Tibial nerve (tissue), 4 donors: ENCODE data around the gene USP13. TPM values are rescaled to one million over a fixed set of nuclear protein-coding genes. Genes with fewer than 3 reads are reported as not detected.

Experiments used
- DNase-seq, 2 donors: peaks; one replicate each; pipeline ENCODE4 v3.0.0-alpha.2; 2019; ENCODE audit warnings: low spot score in 2 of 2
- H3K27ac ChIP-seq, 4 donors: fragments of 200-600 bp; sonication (generic) in 3 of 4; one replicate each; pipeline ENCODE4 v1.5.1; 2017 to 2019; ENCODE audit warnings: mild to moderate bottlenecking in 1 of 4
- H3K27me3 ChIP-seq, 2 donors: fragments of 200-600 bp; sonication (generic) in 1 of 2; one replicate each; pipeline versions ENCODE4 v1.5.1 to v1.6.0; 2017 to 2019
- H3K36me3 ChIP-seq, 3 donors: fragments of 200-600 bp; sonication (generic); one replicate each; pipeline ENCODE4 v1.5.1; 2018 to 2019
- H3K4me1 ChIP-seq, 4 donors: fragments of 200-600 bp; sonication (generic) in 3 of 4; one replicate each; pipeline ENCODE4 v1.5.1; 2017 to 2019
- H3K4me3 ChIP-seq, 4 donors: fragments of 200-600 bp; sonication (generic) in 3 of 4; one replicate each; pipeline ENCODE4 v1.5.1; 2017 to 2019; ENCODE audit warnings: mild to moderate bottlenecking in 1 of 4, moderate library complexity in 1 of 4
- H3K9me3 ChIP-seq, 4 donors: fragments of 200-600 bp; sonication (generic) in 3 of 4; one replicate each; pipeline ENCODE4 v1.5.1; 2017 to 2019
- EP300 ChIP-seq, 2 donors: sonication (generic); formaldehyde crosslinking; IDR thresholded peaks; one replicate each; pipeline ENCODE4 v1.6.1; 2017; ENCODE audit warnings: antibody characterized with exemption in 2 of 2, mild to moderate bottlenecking in 1 of 2
- POLR2A ChIP-seq, 2 donors: fragments of 450-650 bp; IDR thresholded peaks; one replicate each; pipeline ENCODE4 v1.6.1; 2017; ENCODE audit warnings: antibody characterized with exemption in 2 of 2, mild to moderate bottlenecking in 2 of 2, moderate library complexity in 2 of 2
- WGBS, 2 donors: methylation state at CpG; one replicate each; pipeline ENCODE4 v1.1.5; 2018; 5-methylcytosine and 5-hydroxymethylcytosine counted together
- total RNA-seq, 4 donors: library from RNA; depleted of rRNA; stranded (reverse); fragments of >200 nt; gene quantifications; one replicate each; pipeline ENCODE4 v1.1.0, GENCODE V29; 2016
- TF ChIP-seq, protein P1 (sequence below), 5 experiments: fragments of 200-600 bp in 3 of 5; fragments of 450-650 bp in 2 of 5; sonication (generic) in 3 of 5; IDR thresholded peaks; one replicate each; pipeline ENCODE4 v1.5.1; 2016 to 2019; ENCODE audit warnings: antibody characterized with exemption in 5 of 5, mild to moderate bottlenecking in 3 of 5, moderate library complexity in 2 of 5

Gene USP13
- total RNA-seq, 4 donors from 2014 or later = 9.8 to 16.7 (median 14.2) TPM

DNA sequence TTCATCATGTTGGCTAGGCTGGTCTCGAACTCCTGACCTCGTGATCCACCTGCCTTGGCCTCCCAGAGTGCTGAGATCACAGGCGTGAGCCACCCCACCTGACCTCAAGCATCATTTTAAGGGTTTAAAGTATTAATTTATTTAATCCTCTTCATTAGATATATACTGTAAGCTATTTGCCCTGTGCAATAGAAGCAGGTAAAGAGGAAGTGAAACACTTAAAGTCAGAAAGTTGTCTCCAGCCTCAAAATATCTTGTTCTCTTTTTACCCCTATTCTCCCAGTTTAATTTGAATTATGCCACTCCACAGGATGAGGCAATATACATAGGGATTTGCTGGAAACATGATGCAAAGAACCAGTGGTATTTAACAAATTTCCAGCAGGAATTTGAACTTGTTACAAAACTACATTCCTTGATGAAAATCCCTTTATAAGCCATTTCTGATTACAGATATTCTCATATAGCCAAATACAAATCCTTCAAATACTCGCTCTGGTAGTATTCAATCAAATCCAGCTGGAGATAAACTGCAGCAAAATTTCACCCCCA, 46.2 kb upstream of the USP13 start:
- Histone ChIP-seq H3K9me3 (no peaks in the 10 kb centered on the region), H3K4me3 (no peak overlapping the region), H3K4me1 (peaks cover 0 to 40% (median 7%) of the 10 kb centered on the region in 4 donors), H3K36me3 (peaks cover 0 to 9% (median 0%) of the 10 kb centered on the region in 3 donors), H3K27me3 (no peaks in the 10 kb centered on the region), H3K27ac (no peak overlapping the region)
- DNase-seq = no peak
- TF ChIP-seq, protein P1, sequence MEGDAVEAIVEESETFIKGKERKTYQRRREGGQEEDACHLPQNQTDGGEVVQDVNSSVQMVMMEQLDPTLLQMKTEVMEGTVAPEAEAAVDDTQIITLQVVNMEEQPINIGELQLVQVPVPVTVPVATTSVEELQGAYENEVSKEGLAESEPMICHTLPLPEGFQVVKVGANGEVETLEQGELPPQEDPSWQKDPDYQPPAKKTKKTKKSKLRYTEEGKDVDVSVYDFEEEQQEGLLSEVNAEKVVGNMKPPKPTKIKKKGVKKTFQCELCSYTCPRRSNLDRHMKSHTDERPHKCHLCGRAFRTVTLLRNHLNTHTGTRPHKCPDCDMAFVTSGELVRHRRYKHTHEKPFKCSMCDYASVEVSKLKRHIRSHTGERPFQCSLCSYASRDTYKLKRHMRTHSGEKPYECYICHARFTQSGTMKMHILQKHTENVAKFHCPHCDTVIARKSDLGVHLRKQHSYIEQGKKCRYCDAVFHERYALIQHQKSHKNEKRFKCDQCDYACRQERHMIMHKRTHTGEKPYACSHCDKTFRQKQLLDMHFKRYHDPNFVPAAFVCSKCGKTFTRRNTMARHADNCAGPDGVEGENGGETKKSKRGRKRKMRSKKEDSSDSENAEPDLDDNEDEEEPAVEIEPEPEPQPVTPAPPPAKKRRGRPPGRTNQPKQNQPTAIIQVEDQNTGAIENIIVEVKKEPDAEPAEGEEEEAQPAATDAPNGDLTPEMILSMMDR (IDR thresholded peaks at IDR 0.05) = no peak
- TF ChIP-seq EP300 (IDR thresholded peaks at IDR 0.05) (no peak), POLR2A (IDR thresholded peaks at IDR 0.05) (no peak)
- 92 to 96% methylated on average over 4 of the region's 4 CpGs for WGBS, 2 donors

DNA sequence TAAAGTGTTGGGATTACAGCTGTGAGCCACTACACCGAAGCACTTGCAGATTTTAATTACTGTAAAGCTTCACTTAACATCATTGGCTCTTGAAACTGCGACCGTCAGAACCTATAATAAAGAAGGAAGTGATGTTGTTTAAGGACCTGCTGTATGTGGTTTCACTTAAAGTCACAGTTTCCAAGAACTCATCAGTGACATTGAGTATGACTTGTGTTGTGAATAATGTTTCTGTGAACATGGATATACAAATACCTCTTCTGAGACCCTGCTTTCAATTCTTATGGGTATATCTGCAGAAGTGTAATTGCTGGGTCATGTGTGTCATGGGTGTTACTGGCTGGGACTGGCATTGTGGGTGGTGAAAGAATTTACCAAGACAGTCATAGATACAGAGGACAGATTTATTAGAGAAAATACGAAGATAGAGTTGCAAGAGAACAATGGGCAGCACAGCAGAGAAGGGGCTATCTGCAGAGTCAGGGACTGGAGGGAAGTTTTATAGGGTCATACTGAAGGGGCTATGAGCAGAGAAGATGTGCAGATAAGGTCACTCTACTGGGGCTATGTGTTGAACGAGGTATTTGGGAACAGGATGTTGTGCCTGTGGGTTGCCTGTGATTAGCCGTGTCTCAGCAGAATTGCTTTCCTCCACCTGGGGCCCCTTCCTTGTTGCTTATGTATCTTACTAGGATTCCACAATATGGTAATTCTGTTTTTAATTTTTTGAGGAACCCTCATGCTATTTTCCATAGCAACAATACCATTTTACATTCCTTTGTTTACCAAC, 43.7 kb upstream of the USP13 start:
- TF ChIP-seq EP300 (IDR thresholded peaks at IDR 0.05) = no peak
- TF ChIP-seq, protein P1 (IDR thresholded peaks at IDR 0.05) = no peak
- TF ChIP-seq POLR2A (IDR thresholded peaks at IDR 0.05) = no peak
- Histone ChIP-seq H3K27me3 (no peaks in the 10 kb centered on the region), H3K36me3 (peaks cover 0 to 8% (median 0%) of the 10 kb centered on the region in 3 donors), H3K9me3 (no peaks in the 10 kb centered on the region), H3K27ac (no peak overlapping the region), H3K4me3 (no peak overlapping the region), H3K4me1 (peaks cover 0 to 22% (median 4%) of the 10 kb centered on the region in 4 donors)
- WGBS, 2 donors = 67 to 70% methylated on average over 6 of the region's 6 CpGs
- DNase-seq = no peak

DNA sequence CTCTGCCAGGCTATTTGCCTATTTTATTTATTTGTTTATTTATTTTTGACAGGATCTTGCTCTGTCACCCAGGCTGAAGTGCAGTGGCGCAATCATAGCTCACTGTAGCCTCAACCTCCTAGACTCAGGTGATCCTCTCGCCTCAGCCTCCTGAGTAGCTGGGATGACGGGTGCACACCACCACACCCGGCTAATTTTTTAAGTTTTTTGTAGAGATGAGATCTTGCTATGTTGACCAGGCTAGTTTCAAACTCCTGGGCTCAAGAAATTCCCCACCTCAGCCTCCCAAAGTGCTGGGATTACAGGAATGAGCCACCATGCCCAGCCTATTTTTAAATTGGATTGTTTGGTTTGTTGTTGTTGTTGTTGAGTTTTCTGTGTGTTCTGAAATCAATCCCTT, 42.8 kb upstream of the USP13 start:
- no peaks in the 10 kb centered on the region for H3K27me3 ChIP-seq
- 94 to 95% methylated on average over 4 of the region's 4 CpGs for WGBS, 2 donors
- no peak overlapping the region for H3K4me3 ChIP-seq
- peaks cover 0 to 8% (median 0%) of the 10 kb centered on the region in 3 donors for H3K36me3 ChIP-seq
- peaks cover 0 to 22% (median 4%) of the 10 kb centered on the region in 4 donors for H3K4me1 ChIP-seq
- H3K9me3 ChIP-seq = no peaks in the 10 kb centered on the region
- no peak for DNase-seq
- TF ChIP-seq EP300 (IDR thresholded peaks at IDR 0.05) = no peak
- no peak for TF ChIP-seq POLR2A (IDR thresholded peaks at IDR 0.05)
- TF ChIP-seq, protein P1 (IDR thresholded peaks at IDR 0.05) = no peak
- H3K27ac ChIP-seq = no peak overlapping the region

DNA sequence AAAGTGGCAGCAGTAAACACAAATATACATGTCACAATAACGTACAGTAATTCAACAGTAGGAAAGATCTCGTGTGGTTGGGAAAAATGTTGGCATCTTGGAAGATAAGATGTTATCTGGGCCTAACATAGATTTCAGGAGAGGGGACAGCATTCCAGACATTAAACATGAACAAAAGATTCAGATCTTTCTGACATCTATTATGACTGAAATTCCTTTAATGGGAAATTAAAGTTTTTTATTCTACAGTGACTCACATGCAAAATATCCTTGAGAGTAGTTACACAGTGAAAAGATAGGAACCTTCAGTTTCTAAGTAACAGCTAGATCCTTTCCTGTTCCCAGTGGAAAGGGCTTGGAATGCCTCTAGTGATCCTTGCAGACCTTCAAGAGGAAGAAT, 39.0 kb upstream of the USP13 start:
- TF ChIP-seq, protein P1 (IDR thresholded peaks at IDR 0.05) = no peak
- TF ChIP-seq EP300 (IDR thresholded peaks at IDR 0.05) (no peak), POLR2A (IDR thresholded peaks at IDR 0.05) (no peak)
- Histone ChIP-seq H3K27ac (no peak overlapping the region), H3K27me3 (no peaks in the 10 kb centered on the region), H3K9me3 (no peaks in the 10 kb centered on the region), H3K4me1 (no peaks in the 10 kb centered on the region), H3K4me3 (no peak overlapping the region), H3K36me3 (peaks cover 0 to 38% (median 0%) of the 10 kb centered on the region in 3 donors)
- 68 to 71% methylated on average over 2 of the region's 2 CpGs for WGBS, 2 donors
- DNase-seq = no peak
